OCI-M2 (cell line): Measurements from ENCODE around the gene WBP2NL.

Experiments
- DNase-seq: peaks from one replicate; lab custom pipeline; 2025; ENCODE audit not compliant: unreplicated experiment; lab: John Stamatoyannopoulos, UW

WBP2NL gene

DNA sequence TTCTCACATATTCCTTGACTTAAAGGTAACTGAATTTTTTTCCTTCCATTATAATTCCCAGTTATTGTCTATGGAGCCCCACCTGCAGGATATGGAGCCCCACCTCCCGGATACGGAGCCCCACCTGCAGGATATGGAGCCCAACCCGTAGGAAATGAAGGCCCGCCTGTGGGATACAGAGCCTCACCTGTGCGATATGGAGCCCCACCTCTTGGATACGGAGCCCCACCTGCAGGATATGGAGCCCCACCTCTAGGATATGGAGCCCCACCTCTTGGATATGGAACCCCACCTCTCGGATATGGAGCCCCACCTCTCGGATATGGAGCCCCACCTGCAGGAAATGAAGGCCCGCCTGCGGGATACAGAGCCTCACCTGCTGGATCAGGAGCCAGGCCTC is 28.1 kb downstream of the WBP2NL start:
- DNase-seq = no peak

GRCh38 chr22:42033263-42034181 is 34.9 kb downstream of the WBP2NL start:
- DNase-seq = no peak

GRCh38 chr22:42035256-42035655 is 36.7 kb downstream of the WBP2NL start:
- DNase-seq = no peak

DNA sequence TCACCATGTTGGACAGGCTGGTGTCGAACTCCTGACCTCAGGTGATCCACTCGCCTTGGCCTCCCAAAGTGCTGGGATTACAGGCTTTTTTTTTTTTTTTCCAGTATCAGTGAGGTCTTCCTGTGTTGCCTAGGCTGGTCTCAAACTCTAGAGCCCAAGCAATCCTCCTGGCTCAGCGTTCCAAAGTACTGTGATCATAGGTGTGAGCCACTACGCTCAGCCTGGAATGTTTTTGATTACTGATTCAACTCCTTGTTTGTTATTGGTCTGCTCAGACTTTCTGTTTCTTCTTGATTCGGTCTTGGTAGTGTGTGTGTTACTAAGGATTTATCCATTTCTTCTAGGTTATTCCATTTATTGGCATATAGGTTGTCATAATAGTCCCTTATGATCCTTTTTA is 40.7 kb downstream of the WBP2NL start:
- DNase-seq = no peak

DNA sequence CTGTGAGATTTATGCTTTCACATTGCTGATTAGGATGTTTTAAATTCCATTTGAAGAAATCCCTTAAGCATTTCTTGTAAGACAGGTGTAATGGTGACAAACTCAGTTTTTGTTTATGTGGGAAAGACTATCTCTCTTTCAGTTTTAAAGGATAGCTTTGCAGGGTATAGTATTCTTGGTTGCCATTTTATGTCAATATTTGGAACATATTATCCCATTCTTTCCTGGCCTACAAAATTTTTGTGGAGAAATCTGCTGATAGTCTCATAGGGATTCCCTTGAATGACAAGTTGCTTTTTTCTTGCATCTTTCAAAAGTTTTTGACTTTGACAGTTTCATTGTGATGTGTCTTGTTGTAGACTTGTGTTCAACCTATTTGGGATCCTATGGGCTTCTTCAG is 43.2 kb downstream of the WBP2NL start:
- no peak for DNase-seq

DNA sequence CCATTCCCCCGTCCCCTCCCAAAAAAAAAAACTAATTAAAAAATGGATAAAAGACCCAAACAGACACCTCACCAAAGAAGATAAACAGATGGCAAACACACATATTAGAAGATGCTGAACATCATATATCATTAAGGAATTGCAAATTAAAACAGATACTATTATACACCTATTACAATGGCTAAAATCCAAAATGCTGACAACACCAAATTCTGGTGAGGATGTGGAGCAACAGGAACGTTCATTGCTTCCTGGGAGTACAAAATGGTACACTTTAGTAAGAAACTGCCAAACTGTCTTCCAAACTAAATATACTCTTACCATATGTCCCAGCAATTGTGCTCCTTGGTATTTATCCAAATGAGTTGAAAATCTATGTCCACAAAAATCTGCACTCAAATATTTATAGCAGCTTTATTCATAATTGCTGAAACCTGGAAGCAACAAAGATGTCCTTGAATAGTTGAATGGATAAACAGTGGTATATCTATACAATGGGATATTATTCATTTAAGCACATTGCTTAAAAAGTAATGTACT is 52.1 kb downstream of the WBP2NL start:
- no peak for DNase-seq

- no peak for DNase-seq
Observed at GRCh38 chr22:42052765-42053164, 54.2 kb downstream of the WBP2NL start.

- no peak for DNase-seq
Observed at GRCh38 chr22:42056757-42057511, 58.3 kb downstream of the WBP2NL start.

GRCh38 chr22:42060489-42060888 is 61.9 kb downstream of the WBP2NL start:
- no peak for DNase-seq

DNA sequence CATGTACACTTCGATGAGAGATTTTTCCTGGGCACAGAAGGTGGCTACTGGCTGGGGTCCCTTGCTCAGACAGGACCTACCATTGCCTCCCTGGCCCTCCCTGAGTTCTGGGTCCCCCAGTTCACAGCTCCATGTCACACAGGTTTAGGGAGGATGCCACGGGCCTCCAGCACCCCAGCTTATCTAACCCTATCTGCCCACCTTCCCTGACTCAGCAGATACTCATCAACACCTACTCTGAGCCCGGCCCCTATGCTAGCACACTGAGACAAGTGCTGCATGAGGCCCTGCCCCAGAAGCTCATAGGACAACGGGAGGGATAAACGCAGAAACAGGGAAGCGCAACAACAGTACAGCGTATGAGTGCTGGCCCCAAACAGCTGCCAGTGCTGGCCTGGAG is 62.5 kb downstream of the WBP2NL start:
- no peak for DNase-seq

GRCh38 chr22:42062506-42063170 is 64.0 kb downstream of the WBP2NL start:
- no peak for DNase-seq

DNA sequence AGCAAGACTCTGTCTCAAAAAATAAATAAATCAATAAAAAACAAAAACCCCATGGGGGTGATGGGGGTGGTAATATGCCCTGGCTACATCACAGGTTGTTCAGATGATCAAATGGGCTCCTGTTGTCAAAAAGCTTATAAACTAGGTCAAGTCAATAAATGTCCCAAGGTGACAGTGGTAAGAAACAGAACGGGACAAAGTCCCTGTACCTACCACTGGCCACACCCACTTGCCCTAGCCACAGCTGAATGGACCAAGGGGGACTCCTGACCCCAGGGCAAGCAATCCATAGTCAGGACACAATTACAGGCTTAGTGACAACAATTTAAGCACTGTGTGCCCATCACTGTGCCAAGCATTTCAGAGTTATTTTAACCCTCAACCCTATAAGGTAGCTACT is 66.0 kb downstream of the WBP2NL start:
- no peak for DNase-seq

DNA sequence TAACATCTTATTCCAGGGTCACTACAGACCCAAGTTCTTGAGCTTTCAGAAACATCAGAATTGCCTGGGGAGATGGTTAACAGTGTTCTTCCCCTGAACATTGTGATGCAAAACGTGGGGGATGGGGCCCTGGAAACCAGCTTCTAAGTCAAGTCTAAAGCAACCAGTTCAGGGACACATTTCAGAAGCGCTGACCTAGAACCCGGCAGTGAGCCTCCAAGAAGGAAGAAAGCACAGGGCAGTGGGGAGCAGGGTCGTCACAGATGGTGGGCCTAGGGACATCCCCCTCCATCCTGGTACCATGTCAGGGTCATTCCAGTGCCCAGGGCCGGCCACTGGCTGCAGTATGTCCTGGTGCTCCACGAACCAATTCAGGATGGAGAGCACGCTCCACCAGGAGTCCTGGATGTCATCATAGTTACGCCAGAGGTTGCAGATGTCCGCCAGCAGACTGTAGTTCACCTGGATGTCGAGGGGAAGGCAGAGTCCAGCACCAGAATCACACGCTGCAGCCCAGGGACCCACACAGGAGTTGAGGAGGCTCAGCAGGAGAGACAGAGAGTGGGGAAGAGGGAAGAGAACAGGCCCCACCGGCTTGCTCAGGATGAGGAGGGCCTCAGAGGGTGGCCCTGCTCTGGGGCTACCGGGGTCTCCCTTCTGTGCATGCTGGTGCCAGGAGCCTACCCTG is 67.0 kb downstream of the WBP2NL start:
- no peak for DNase-seq

DNA sequence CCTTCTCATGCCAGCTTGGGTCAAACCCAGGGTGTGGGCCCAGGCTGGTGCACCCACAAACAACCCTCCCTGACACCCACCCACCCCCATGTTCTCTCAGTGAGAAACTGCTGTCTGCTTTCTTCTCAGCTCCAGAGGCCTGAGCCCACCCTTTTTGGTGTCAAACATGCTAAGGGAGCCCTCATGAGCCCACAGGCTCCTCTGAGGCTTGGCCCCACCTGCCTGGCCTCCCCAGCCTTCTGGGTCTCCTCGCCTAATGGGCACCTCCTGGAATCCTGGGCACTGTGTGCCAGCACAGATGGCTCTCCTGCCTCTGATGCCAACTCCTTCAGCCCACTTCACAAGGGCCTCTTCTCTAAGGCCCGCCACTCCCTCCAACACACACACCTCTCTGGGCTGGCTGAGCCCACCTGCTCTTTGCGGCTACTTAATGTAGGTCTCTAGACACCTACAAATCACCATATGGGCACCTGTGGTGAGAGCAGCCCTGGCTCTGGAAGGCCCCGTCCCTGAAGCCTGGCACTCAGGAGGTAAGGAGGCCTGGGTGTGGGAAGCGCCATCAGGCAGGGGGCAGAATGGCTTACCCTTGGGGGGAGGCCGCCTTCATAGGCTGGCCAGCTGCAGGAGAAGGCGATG is 67.7 kb downstream of the WBP2NL start:
- no peak for DNase-seq

- DNase-seq = no peak
Observed at GRCh38 chr22:42066937-42067336, 68.3 kb downstream of the WBP2NL start.

DNA sequence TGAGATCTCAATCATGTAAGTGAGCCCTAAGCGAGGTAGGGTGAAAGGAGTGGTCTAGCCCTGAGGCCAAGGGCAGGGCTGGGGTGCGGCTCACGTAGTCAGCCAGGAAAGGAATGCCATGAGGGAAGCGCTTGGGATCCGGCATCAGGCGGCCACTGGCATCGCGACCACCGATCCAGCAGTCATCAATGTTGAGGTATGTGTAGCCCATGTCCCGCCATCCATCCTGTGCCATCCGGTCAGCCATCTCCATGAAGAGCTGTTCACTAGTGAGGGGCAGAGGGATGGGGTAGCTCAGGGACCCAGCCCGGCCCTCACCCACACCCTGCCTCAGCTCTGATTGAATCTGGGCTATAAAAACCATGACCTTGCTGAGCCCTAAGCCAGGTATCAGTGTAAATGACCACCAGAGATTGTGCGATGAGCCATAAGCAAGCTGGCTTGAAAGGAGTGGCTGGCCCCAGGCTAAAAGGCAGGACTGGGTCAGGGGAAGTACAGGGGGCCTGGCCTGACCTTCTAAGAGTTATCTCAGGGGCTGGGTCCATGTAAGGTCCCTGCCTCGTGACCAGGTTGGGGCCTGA is 69.2 kb downstream of the WBP2NL start:
- DNase-seq = no peak

- no peak for DNase-seq
Observed at GRCh38 chr22:42068291-42068690, 69.7 kb downstream of the WBP2NL start.

DNA sequence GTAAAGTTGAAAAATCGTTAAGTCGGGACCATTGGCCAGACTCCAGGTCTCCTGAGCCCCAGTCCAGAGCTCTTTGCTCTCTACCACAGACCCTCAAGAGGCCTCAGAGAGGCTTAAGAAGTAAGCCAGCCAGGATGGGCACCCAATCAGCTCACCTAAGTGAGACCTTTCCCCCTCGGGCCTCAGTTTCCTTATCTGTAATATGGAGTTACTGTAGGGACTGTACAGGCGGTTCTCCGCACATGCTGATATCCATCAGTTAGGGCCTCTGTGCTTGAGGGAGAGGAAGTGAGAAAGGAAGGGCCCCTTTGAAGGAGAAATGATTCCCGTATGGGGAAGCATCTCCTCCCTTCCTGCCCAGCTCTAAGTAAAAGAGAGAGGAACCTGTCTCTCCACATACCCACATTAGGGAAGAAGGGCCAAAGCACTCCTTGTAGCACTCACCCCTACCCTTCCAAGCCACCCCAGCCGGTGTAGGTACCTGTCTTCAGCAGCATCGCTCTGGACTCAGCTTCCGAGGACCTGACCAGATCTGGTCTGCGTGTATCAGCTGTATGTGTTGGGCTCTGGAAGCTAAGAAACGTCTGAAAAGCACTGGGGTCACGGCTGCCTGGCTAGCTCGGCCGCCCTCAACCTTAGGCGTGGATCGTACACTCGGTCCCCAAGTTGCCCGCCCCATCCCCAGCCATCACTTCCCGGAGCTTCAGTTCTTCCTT is 71.4 kb downstream of the WBP2NL start:
- DNase-seq = peak; percentile 13
